ENCODE measurements around the gene EYA2. TPM values are rescaled to one million over a fixed set of nuclear protein-coding genes. Genes with fewer than 3 reads are reported as not detected.

EYA2 gene
- total RNA-seq, 2 donors from 2014 or later = 3.5 to 3.8 TPM

DNA sequence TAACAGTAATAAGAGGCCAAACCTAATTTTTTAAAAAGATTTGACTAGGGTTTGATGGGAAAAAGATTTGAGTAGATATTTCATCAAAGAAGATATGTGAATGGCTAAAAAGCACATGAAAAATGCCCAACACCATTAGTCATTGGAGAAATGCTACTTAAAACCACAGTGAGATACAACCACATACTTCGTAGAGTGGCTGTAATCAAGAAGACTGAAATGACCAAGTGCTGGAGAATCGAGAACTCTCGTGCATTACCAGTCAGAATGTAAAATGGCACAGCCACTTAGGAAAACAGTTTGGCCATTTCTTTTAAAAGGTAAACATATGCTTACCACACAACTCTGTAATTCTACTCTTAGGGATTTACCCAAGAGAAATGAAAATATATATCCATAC is 175.5 kb downstream of the EYA2 start:
- Histone ChIP-seq H3K9me3 (peaks cover 14% of the 10 kb centered on the region), H3K27ac (no peak overlapping the region), H3K4me1 (ENCODE audit: control insufficient read depth in 1 of 2, low read depth in 2 of 2) (no peaks in the 10 kb centered on the region), H3K27me3 (replicated peaks; ENCODE audit: insufficient read depth) (no peaks in the 10 kb centered on the region), H3K36me3 (no peaks in the 10 kb centered on the region), H3K4me3 (no peak overlapping the region)
- TF ChIP-seq CTCF (IDR thresholded peaks at IDR 0.05) = no peak
- ATAC-seq (ENCODE audit: insufficient number of reproducible peaks, low FRiP score, low read depth) (no peak), DNase-seq (ENCODE audit: low spot score) (no peak)

DNA sequence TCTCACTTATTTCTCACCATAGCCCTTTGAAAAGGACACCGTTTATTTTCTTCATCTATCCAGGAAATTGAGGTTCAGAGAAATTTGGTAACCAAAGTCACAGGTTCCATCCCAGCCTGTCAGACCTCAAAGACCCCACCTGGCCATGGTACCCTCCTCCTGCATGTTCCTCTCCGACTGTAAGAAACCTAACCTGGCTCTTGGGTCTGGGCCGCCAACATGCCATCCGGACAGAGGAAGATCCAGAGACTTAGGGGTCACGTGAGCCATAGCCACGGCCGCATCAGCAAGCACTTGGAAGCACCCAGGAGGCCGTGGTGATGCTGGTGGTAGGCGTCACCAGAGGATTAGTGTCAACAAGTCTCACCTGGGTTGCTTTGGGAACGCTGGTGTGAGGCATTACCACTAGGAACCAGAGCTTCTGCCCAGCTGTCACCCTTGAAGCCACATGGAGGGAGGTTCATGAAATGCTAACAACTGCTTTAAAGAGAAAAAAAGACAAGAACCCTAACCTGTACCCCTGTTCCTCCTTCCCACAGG is 177.1 kb downstream of the EYA2 start:
- no peak for DNase-seq (ENCODE audit: low spot score)
- no peaks in the 10 kb centered on the region for H3K27me3 ChIP-seq (replicated peaks; ENCODE audit: insufficient read depth)
- H3K9me3 ChIP-seq = peaks cover 19% of the 10 kb centered on the region
- ATAC-seq (ENCODE audit: insufficient number of reproducible peaks, low FRiP score, low read depth) = no peak
- no peak for TF ChIP-seq CTCF (IDR thresholded peaks at IDR 0.05)
- H3K27ac ChIP-seq = no peak overlapping the region
- no peaks in the 10 kb centered on the region for H3K4me1 ChIP-seq (ENCODE audit: control insufficient read depth in 1 of 2, low read depth in 2 of 2)
- no peaks in the 10 kb centered on the region for H3K36me3 ChIP-seq
- H3K4me3 ChIP-seq = no peak overlapping the region

DNA sequence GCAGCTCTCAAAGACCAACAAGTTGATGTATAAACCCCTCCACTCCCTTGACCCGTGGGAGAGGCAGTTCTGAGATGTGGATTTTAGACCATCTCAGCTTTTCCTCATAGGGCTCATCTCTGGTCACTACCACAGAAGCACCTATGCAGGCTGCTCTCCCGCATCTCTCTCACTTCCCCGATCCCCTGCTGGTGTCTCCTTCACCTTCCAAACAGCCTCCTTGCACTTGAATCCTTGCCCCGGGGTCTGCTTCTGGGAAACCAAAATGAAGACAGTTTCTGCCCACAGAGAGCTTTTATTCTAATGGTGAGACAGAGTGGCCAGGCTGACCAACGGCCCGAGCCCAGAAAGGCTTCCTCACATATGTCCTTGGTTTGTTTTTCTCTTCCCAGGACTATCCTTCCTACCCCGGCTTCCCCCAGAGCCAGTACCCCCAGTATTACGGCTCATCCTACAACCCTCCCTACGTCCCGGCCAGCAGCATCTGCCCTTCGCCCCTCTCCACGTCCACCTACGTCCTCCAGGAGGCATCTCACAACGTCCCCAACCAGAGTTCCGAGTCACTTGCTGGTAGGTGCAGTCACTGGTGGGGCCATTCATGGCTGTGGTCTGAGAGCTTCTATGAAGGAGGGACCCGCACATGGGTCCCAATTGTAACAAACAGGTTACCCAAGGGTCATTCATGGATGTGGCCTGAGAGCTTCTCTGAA is 179.3 kb downstream of the EYA2 start:
- no peaks in the 10 kb centered on the region for H3K4me1 ChIP-seq (ENCODE audit: control insufficient read depth in 1 of 2, low read depth in 2 of 2)
- H3K36me3 ChIP-seq = no peaks in the 10 kb centered on the region
- H3K27ac ChIP-seq = no peak overlapping the region
- DNase-seq (ENCODE audit: low spot score) (no peak), ATAC-seq (ENCODE audit: insufficient number of reproducible peaks, low FRiP score, low read depth) (no peak)
- H3K27me3 ChIP-seq (replicated peaks; ENCODE audit: insufficient read depth) = no peaks in the 10 kb centered on the region
- no peak overlapping the region for H3K4me3 ChIP-seq
- H3K9me3 ChIP-seq = peaks cover 6% of the 10 kb centered on the region
- no peak for TF ChIP-seq CTCF (IDR thresholded peaks at IDR 0.05)

DNA sequence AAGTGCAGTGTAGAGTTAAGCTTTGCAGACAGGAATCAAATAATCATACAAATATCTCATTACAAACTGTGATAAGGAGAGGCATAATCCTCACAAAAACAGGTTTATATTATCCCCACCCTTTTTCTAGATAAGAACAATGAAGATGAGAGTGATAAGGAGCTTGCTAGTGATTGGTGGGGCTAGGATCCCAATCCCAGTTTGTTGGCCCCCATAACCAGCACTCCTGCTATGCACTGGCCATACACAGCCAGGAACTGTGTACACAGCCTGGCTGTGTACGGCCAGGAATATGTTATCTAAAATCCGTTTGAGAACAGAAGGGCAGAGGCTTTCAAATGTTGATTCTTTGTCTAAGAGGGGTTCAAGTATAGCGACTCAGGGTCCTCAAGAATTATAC is 180.6 kb downstream of the EYA2 start:
- Histone ChIP-seq H3K27ac (no peak overlapping the region), H3K27me3 (replicated peaks; ENCODE audit: insufficient read depth) (no peaks in the 10 kb centered on the region), H3K36me3 (no peaks in the 10 kb centered on the region), H3K9me3 (peaks cover 6% of the 10 kb centered on the region), H3K4me1 (ENCODE audit: control insufficient read depth in 1 of 2, low read depth in 2 of 2) (peaks cover 0 to 8% of the 10 kb centered on the region in 2 donors), H3K4me3 (no peak overlapping the region)
- DNase-seq (ENCODE audit: low spot score) (no peak), ATAC-seq (ENCODE audit: insufficient number of reproducible peaks, low FRiP score, low read depth) (no peak)
- no peak for TF ChIP-seq CTCF (IDR thresholded peaks at IDR 0.05)

DNA sequence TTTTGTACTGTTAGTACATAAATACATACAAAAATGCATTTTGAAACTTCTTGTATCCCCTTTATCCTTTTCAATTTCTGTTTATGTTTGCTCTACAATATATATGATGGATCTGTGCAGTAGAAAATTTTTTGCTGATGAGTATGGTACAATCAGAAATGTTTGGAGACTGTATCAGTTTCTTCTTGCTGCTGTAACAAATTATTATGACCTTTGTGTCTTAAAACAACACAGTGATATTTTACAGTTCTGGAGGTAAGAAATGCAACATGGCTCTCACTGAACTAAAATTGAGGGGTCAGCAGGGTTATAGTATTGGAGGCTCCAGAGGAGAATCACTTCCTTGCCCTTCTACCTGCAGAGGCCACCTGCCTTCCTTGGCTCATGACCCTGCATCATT is 184.4 kb downstream of the EYA2 start:
- no peak overlapping the region for H3K27ac ChIP-seq
- H3K4me3 ChIP-seq = no peak overlapping the region
- H3K9me3 ChIP-seq = peaks cover 6% of the 10 kb centered on the region
- TF ChIP-seq CTCF (IDR thresholded peaks at IDR 0.05) = no peak
- DNase-seq (ENCODE audit: low spot score) = no peak
- H3K27me3 ChIP-seq (replicated peaks; ENCODE audit: insufficient read depth) = no peaks in the 10 kb centered on the region
- no peaks in the 10 kb centered on the region for H3K36me3 ChIP-seq
- peaks cover 0 to 8% of the 10 kb centered on the region in 2 donors for H3K4me1 ChIP-seq (ENCODE audit: control insufficient read depth in 1 of 2, low read depth in 2 of 2)
- ATAC-seq (ENCODE audit: insufficient number of reproducible peaks, low FRiP score, low read depth) = no peak

Data from thoracic aorta (tissue), 2 donors.